Fibroblast of pulmonary artery (primary cell): Measurements from ENCODE around the gene CCNB2.

ENCODE experiments used
- DNase-seq: peaks from one replicate; pipeline ENCODE4 v3.0.0-alpha.2; 2010; ENCODE audit warnings: low read depth
- H3K4me3 ChIP-seq: replicated peaks from 2 replicates; pipeline ENCODE4 v1.5.1; 2011; ENCODE audit warnings: low read depth, mild to moderate bottlenecking, control low read depth, low read length, moderate library complexity
- TF ChIP-seq, protein P1 (sequence below): IDR thresholded peaks from 2 replicates; pipeline ENCODE4 v1.5.1; 2011; ENCODE audit warnings: mild to moderate bottlenecking, control low read depth, low read length, inconsistent platforms; ENCODE audit errors: missing control alignments

The CCNB2 gene

GRCh38 chr15:59131456-59131855 is 26.5 kb downstream of the CCNB2 start:
- TF ChIP-seq, protein P1, sequence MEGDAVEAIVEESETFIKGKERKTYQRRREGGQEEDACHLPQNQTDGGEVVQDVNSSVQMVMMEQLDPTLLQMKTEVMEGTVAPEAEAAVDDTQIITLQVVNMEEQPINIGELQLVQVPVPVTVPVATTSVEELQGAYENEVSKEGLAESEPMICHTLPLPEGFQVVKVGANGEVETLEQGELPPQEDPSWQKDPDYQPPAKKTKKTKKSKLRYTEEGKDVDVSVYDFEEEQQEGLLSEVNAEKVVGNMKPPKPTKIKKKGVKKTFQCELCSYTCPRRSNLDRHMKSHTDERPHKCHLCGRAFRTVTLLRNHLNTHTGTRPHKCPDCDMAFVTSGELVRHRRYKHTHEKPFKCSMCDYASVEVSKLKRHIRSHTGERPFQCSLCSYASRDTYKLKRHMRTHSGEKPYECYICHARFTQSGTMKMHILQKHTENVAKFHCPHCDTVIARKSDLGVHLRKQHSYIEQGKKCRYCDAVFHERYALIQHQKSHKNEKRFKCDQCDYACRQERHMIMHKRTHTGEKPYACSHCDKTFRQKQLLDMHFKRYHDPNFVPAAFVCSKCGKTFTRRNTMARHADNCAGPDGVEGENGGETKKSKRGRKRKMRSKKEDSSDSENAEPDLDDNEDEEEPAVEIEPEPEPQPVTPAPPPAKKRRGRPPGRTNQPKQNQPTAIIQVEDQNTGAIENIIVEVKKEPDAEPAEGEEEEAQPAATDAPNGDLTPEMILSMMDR, result no peak
- H3K4me3 ChIP-seq, result no peak overlapping the region
- no peak for DNase-seq

GRCh38 chr15:59131969-59132562 is 27.1 kb downstream of the CCNB2 start:
- no peak for DNase-seq
- no peak overlapping the region for H3K4me3 ChIP-seq
- TF ChIP-seq, protein P1, result no peak

GRCh38 chr15:59133929-59134427 is 29.0 kb downstream of the CCNB2 start:
- no peak overlapping the region for H3K4me3 ChIP-seq
- DNase-seq, result no peak
- TF ChIP-seq, protein P1, result no peak

DNA sequence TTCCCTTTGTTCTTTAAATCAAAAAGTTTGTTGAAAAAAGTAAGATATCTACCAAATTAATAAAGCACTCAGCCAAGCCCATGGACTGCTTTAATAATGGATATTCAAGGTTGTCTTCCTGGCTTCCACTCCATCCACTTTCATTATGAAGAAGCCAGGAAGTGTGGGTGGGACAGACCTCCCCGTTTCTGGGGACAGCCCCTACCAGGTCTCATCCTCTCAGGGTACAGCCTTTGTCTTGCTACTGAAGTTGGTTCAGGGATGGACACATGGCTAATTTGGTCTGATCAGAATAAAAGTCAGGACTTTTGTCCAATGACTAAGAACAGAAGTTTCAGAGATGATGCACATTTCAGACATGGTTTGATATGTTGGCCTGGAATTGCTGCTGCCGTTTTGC is 32.6 kb downstream of the CCNB2 start:
- no peak for DNase-seq
- H3K4me3 ChIP-seq, result no peak overlapping the region
- TF ChIP-seq, protein P1, result no peak

GRCh38 chr15:59138243-59138642 is 33.3 kb downstream of the CCNB2 start:
- no peak overlapping the region for H3K4me3 ChIP-seq
- DNase-seq, result peak; percentile 54
- TF ChIP-seq, protein P1, result peak; percentile 63

DNA sequence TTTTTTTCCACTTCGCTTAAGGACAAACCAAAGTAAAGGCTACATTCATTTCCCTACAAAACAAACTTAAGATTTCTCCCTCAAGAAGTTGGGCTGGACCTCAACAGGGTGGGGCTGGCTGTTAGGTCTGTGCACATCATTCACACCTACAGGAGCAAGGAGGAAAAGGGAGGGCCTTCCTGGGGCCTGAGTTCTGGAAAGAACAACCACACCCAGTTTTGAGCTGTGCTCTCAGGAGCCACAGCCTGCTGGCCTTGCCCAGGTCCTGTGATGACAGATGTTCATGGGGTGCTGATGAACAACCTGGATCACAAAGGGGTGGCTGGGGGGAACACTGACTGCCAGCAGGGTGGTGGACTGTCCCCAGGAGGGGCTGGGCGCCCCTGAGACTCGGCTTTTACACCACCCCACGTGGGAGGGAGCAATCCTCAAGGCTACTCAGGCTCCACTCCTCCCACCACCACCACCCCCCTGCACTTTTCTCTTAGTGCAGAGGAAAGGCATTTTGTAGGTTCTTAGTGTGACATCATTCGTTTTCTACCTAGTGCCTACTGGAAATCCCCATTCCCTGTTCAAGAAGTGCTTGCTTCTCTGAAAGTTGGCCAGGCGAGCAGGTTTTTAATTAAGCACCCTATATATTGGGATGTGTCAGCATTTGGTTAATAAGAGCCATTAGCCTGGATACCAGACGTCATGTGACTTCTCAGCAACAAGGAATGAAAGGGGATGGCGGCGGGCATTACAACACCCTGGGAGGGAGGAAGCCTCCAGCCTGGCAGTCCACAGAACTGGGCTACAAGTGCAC is 35.7 kb downstream of the CCNB2 start:
- TF ChIP-seq, protein P1, result no peak
- H3K4me3 ChIP-seq, result no peak overlapping the region
- no peak for DNase-seq

- TF ChIP-seq, protein P1, result no peak
- no peak overlapping the region for H3K4me3 ChIP-seq
- DNase-seq, result no peak
Observed at GRCh38 chr15:59143281-59143680, 38.3 kb downstream of the CCNB2 start.
